NOMO-1 treated with DMSO at 0.1 percent for 48 hours (cell line): ENCODE data around the gene C16orf46.

ENCODE experiments used
- DNase-seq: peaks from one replicate; lab custom pipeline; 2025; ENCODE audit not compliant: unreplicated experiment; lab: John Stamatoyannopoulos, UW

Gene C16orf46

GRCh38 chr16:81076566-81077075 is 417 bp downstream of the C16orf46 start:
- peak; percentile 88 for DNase-seq

- DNase-seq: no peak
These were observed 3.3 kb downstream of the C16orf46 start for GRCh38 chr16:81073560-81074330.

GRCh38 chr16:81071805-81072204 is 5.2 kb downstream of the C16orf46 start:
- no peak for DNase-seq

GRCh38 chr16:81070979-81071378 is 6.1 kb downstream of the C16orf46 start:
- no peak for DNase-seq

- DNase-seq: no peak
These were observed 8.0 kb downstream of the C16orf46 start for GRCh38 chr16:81069063-81069462.

- no peak for DNase-seq
These were observed 9.9 kb downstream of the C16orf46 start for GRCh38 chr16:81067166-81067565.

- no peak for DNase-seq
These were observed 10.4 kb downstream of the C16orf46 start for GRCh38 chr16:81066681-81067080.

- no peak for DNase-seq
These were observed 15.0 kb downstream of the C16orf46 start for GRCh38 chr16:81061871-81062608.

- DNase-seq: no peak
These were observed 15.8 kb downstream of the C16orf46 start for GRCh38 chr16:81061307-81061640.

GRCh38 chr16:81060576-81061306 is 16.3 kb downstream of the C16orf46 start:
- no peak for DNase-seq

- no peak for DNase-seq
These were observed 23.3 kb downstream of the C16orf46 start for GRCh38 chr16:81053761-81054160.

- no peak for DNase-seq
These were observed 34.2 kb downstream of the C16orf46 start for GRCh38 chr16:81042821-81043220.

- no peak for DNase-seq
These were observed 35.3 kb downstream of the C16orf46 start for GRCh38 chr16:81041696-81042095.

- no peak for DNase-seq
These were observed 36.2 kb downstream of the C16orf46 start for GRCh38 chr16:81040842-81041241.

- DNase-seq: no peak
These were observed 36.9 kb downstream of the C16orf46 start for GRCh38 chr16:81040131-81040530.

GRCh38 chr16:81036751-81037350 is 40.2 kb downstream of the C16orf46 start:
- peak; percentile 14 for DNase-seq

- peak; percentile 15 for DNase-seq
These were observed 40.9 kb downstream of the C16orf46 start for GRCh38 chr16:81035975-81036750.

- DNase-seq: peak; percentile 79
These were observed 41.6 kb downstream of the C16orf46 start, which contains the start of gene ATMIN for GRCh38 chr16:81035398-81035974. Gene ATMIN, plus strand, starts transcription at chr16:81035842. Its CDS starts 29 bp downstream, at chr16:81035871.

GRCh38 chr16:81029930-81030604 is 47.0 kb downstream of the C16orf46 start:
- DNase-seq: no peak
